ENCODE data around the gene TRIM47.

- no peak for TF ChIP-seq POLR2A (IDR thresholded peaks at IDR 0.05; ENCODE audit: low read depth, low read length)
- no peak for TF ChIP-seq POLR2AphosphoS5 (IDR thresholded peaks at IDR 0.05; ENCODE audit: low read depth, low read length)
- TF ChIP-seq TAF1 (IDR thresholded peaks at IDR 0.05; ENCODE audit: borderline replicate concordance, low read depth, low read length), result no peak
Measured at GRCh38 chr17:75849279-75849646, 29.1 kb downstream of the TRIM47 start.
